Parathyroid adenoma (tissue), 2 donors: ENCODE results near the gene PKHD1.

Experiments
- H2AFZ ChIP-seq: fragments of 300-600 bp; sonication (generic); one replicate; pipeline ENCODE4 v1.7.0; 2017; ENCODE audit warnings: antibody characterized with exemption, mild to moderate bottlenecking
- H3K27ac ChIP-seq: fragments of 300-600 bp; sonication (generic); one replicate; pipeline ENCODE4 v1.7.0; 2017
- H3K27me3 ChIP-seq: fragments of 300-600 bp; sonication (generic); one replicate; pipeline ENCODE4 v1.7.0; 2017; ENCODE audit warnings: low read length; ENCODE audit not compliant: control insufficient read depth, insufficient read depth
- H3K36me3 ChIP-seq: fragments of 300-600 bp; sonication (generic); one replicate; pipeline ENCODE4 v1.7.0; 2017; ENCODE audit warnings: low read length; ENCODE audit not compliant: control insufficient read depth, insufficient read depth
- H3K4me1 ChIP-seq: fragments of 300-600 bp; sonication (generic); one replicate; pipeline ENCODE4 v1.7.0; 2017; ENCODE audit warnings: control low read depth
- H3K4me2 ChIP-seq: fragments of 300-600 bp; sonication (generic); one replicate; pipeline ENCODE4 v1.7.0; 2017; ENCODE audit warnings: low read length
- H3K4me3 ChIP-seq: fragments of 300-600 bp; sonication (generic); one replicate; pipeline ENCODE4 v1.7.0; 2017; ENCODE audit warnings: low read depth, low read length
- H3K79me2 ChIP-seq: fragments of 300-600 bp; sonication (generic); one replicate; pipeline ENCODE4 v1.7.0; 2017; ENCODE audit warnings: control low read depth
- H3K9ac ChIP-seq: fragments of 300-600 bp; sonication (generic); one replicate; pipeline ENCODE4 v1.7.0; 2017; ENCODE audit warnings: mild to moderate bottlenecking
- H3K9me3 ChIP-seq: fragments of 300-600 bp; sonication (generic); one replicate; pipeline ENCODE4 v1.7.0; 2017; ENCODE audit warnings: low read length; ENCODE audit not compliant: control insufficient read depth
- CTCF ChIP-seq: fragments of 300-600 bp; sonication (generic); IDR thresholded peaks from one replicate; pipeline ENCODE4 v1.7.0; 2017; ENCODE audit warnings: antibody characterized with exemption, mild to moderate bottlenecking
- donor health status: primary hyperparathyroidism.

PKHD1 gene

GRCh38 chr6:51644426-51644825 lies 443.0 kb downstream of the PKHD1 start:
- no peak overlapping the region for H3K4me3 ChIP-seq
- no peaks in the 10 kb centered on the region for H3K4me1 ChIP-seq
- TF ChIP-seq CTCF = no peak
- H3K9me3 ChIP-seq = no peaks in the 10 kb centered on the region
- H3K27ac ChIP-seq = no peak overlapping the region
- H3K27me3 ChIP-seq = no peaks in the 10 kb centered on the region
- H3K4me2 ChIP-seq = no peak overlapping the region
- H2AFZ ChIP-seq = no peak overlapping the region
- no peaks in the 10 kb centered on the region for H3K79me2 ChIP-seq
- H3K9ac ChIP-seq = no peak overlapping the region
- H3K36me3 ChIP-seq = no peaks in the 10 kb centered on the region

DNA sequence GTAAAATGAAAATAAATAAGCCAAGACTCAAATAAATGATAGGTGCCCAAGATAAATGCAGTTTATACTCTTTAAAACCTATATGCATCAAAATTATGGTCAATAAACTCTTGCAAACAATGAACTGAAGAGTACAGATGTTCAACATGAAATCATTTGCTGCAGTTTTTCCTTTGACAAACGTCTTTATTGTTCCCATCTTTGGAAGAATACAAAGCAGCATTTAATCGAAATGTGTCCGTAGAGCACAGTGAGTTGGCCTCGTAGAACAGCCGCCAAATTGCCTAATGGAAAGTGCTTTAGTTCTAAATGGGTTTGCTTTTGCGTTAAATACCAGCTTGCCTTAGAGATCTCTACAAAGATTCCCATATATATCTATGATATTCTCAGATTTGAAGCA lies 447.4 kb downstream of the PKHD1 start:
- no peak for TF ChIP-seq CTCF
- Histone ChIP-seq H3K4me2 (no peak overlapping the region), H2AFZ (no peak overlapping the region), H3K27ac (no peak overlapping the region), H3K9ac (no peak overlapping the region), H3K36me3 (no peaks in the 10 kb centered on the region), H3K4me3 (no peak overlapping the region), H3K79me2 (no peaks in the 10 kb centered on the region), H3K4me1 (no peaks in the 10 kb centered on the region), H3K9me3 (no peaks in the 10 kb centered on the region), H3K27me3 (no peaks in the 10 kb centered on the region)

DNA sequence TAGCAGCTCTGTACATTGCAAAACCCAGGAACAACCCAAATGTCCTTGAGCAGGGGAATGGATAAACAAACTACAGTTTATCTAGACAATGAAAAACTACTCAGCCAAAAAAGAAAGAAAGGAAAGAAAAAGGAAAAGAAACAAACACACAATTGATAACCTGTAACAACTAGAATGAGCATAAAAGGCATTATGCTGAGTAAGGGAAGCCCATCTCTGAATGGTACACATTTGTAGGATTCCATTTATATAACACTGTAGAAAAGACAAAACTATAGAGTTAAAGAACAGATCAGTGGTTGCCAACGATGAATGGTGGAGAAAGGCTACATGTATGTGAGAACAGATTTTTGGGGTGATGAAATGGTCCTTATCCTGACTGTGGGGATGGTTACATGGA lies 454.0 kb downstream of the PKHD1 start:
- H3K4me3 ChIP-seq = no peak overlapping the region
- H3K4me1 ChIP-seq = no peaks in the 10 kb centered on the region
- no peaks in the 10 kb centered on the region for H3K36me3 ChIP-seq
- H2AFZ ChIP-seq = no peak overlapping the region
- H3K79me2 ChIP-seq = no peaks in the 10 kb centered on the region
- H3K4me2 ChIP-seq = no peak overlapping the region
- no peak overlapping the region for H3K27ac ChIP-seq
- H3K9me3 ChIP-seq = no peaks in the 10 kb centered on the region
- no peaks in the 10 kb centered on the region for H3K27me3 ChIP-seq
- TF ChIP-seq CTCF = no peak
- no peak overlapping the region for H3K9ac ChIP-seq

- Histone ChIP-seq H3K9me3 (no peaks in the 10 kb centered on the region), H2AFZ (no peak overlapping the region), H3K9ac (no peak overlapping the region), H3K4me2 (no peak overlapping the region), H3K27me3 (no peaks in the 10 kb centered on the region), H3K36me3 (no peaks in the 10 kb centered on the region), H3K27ac (no peak overlapping the region), H3K4me1 (no peaks in the 10 kb centered on the region), H3K79me2 (no peaks in the 10 kb centered on the region), H3K4me3 (no peak overlapping the region)
- no peak for TF ChIP-seq CTCF
Observed at GRCh38 chr6:51630011-51630410, 457.4 kb downstream of the PKHD1 start.

- Histone ChIP-seq H3K4me3 (no peak overlapping the region), H3K4me1 (no peaks in the 10 kb centered on the region), H3K9ac (no peak overlapping the region), H3K36me3 (no peaks in the 10 kb centered on the region), H3K9me3 (no peaks in the 10 kb centered on the region), H3K4me2 (no peak overlapping the region), H3K27ac (no peak overlapping the region), H2AFZ (no peak overlapping the region), H3K79me2 (no peaks in the 10 kb centered on the region), H3K27me3 (no peaks in the 10 kb centered on the region)
- TF ChIP-seq CTCF = no peak
Observed at GRCh38 chr6:51626391-51626790, 461.0 kb downstream of the PKHD1 start.
